Brain pericyte (primary cell): ENCODE results near the gene PPP1R12A.

ENCODE experiments used
- DNase-seq: peaks from one replicate; pipeline ENCODE4 v3.0.0-alpha.2; 2012; ENCODE audit warnings: low read depth, low spot score

Gene PPP1R12A

DNA sequence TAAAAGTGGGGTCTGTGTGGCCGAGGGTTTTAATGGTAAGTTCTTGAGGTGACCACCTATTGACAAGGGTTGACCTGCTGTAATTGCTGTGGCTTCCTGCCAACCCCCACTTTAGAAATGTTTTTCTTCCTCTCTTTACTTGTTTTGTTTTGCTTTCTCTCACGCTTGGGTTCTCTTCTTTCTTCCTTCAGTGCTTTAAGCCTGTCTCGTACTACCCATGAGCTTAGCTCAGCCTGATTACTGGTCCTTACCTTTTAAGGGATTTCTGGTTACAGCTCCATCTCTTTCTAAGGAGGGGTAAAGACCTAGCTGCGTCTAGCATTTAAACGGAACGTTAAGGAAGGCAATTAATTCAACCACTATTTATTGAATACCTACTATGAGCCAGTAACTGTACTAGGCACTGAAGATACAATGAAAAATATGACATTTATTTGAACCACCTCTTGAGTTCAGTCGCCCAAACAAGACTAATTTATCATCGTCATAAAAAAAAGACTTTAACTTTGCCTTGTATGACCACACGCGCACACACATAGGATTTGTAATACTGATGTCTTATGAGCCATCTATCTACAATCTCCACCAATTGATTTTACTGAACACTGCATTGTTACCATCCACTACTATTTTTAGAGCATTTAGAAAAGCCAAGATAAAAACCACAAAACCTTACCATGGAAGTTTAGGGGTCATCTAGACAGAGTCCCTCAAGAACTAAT lies 888 bp upstream of the PPP1R12A start:
- no peak for DNase-seq

DNA sequence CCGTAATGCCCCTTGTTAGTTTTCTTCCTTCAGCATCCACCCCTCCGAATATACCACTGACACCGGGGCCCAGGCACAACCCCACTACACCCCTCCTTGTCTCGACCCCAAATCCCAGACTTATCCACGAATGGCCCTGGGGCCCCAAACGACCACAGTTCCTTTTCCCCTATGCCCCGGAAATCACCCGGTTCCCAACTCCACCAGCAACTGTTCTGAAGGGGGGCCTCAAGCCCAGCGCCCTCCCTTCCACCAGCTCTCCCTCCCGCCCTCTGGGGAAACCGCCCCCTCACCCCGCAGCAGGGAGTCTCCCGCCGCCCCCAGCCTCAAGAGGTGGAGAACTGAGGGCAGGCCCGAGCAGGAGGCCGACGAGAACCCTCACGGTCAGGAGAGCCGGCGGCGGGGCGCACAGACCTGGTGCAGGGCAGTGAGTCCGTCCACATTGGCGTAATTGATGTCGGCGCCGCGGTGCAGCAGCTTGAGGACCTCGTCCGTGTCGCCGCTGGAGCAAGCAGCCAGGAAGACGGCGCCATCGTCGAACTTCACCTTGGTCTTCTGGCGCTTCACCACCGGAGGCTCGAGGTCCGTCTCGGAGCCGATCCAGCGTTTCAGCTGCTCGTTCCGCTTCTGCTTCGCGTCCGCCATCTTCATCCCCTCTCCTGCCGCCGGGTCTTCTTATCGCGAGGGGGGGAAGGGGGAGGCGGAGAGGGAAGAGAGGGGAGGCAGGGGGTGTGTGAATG lies 446 bp downstream of the PPP1R12A start:
- DNase-seq, result no peak

DNA sequence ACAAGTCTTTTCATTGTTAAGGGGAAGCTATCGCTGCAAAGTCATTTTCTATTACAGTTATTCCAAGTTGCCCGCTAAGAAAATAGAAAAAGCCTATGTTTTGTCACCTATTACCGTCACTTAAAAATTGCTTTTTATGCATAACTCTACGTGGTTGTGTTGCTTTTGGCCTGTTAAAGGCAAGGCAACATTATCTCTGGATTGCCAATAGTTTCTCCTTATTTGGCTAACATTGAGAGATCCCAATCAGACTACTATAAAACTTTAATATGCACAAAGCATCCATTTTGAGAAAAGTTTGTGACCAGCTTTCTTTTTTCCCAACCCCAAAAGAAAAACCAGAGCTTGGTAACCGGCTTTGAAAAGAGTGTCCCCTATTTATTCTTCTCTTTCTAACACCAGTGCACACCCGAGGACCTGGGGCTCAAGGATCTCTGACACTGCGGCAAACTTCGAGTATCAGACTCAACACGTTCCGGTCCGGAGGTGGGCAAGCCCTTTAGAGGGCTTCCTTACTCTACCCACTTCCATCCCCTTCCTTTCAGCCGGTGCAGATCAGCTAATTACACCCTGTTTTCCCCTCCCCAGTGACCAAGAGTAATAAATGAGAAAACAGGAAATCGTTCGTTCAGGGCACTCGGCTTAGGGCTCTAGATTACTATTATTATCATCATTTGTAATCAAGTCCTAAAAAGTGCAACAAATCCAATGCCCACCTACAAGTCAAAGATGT lies 1.2 kb downstream of the PPP1R12A start:
- no peak for DNase-seq

DNA sequence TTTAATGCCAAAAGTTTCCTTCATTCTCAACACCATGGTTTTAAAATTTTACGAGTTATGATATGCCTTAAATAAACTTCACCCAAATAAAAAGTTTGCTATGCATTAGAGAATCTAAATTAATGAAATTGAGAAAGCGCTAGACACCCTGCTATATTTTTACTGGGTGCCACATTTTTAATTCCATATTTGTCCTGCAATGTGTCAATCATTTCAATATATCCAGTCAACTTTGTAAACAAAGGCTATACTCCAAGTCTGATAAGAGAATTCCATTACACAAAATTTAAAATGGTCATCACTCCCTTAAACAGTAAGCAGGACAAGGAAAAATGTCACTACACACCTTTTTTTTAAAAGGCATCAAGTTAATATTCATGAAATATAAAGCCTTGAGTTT lies 1.9 kb downstream of the PPP1R12A start:
- no peak for DNase-seq

DNA sequence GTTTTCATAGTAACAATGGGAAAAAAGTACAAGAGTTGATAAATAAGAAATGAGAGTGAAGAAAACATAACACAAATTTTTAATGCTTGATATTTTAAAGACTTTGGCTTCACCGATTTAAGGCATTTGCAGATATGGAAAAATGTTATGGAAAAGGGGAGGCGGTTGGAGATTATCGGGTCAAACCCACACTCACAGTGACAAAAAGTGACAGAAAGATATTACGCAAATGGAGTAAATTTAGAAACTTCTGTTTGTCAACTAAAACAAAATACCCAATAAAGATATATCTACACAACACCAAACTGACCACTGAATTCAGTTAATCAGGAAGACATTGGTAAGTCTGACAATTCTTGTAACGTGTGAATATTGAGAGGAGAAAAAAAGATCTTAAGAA lies 2.5 kb downstream of the PPP1R12A start:
- no peak for DNase-seq

DNA sequence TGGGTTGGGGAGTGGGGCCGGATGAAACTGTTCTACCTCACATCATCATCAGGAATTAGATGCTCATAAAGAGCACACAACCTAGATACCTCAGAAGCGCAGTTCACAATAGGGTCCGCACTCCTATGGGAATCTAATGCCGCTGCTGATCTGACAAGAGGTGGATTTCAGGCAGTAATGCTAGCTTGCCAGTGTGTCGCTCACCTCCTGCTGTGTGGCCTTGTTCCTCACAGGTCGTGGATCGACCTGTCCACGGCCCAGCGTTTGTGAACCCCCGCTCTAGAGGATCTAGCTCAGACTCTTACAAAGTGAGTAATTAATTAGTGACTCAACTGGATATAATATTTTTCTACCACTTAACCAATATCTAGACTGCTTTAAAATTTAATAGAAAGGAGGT lies 5.8 kb downstream of the PPP1R12A start:
- DNase-seq, result no peak

DNA sequence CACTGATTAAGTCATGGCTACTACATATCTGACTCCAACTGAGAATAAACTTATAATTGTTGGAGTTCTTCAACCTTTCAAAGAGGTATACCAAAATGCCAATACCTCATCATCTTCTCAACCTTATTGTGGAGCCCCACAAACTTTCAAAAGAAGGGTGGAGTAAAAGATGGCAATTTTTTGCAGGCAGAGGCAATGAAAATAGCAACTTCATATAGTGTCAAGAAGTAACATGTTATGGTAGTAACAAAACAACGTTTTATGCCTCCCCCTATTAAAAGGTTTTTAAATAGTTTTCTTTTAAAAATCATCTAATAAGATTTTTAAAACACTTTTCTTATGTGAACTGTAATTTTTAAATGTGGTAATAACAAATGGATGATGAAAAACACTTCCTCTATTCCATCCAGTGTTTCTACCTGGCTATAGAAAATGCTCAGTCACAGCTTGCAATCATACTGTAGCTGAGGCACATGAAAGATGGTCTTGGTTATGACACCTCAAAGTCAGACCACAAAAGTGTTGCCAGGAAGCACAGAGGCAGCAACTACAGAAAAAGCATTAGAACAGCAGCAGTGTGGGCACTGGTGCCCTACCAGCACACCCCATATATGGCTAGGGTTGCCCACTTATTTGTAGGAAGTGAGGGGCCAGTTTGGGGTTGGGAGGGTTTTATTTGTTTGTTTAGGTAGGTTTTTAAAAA lies 7.0 kb downstream of the PPP1R12A start:
- DNase-seq, result no peak

DNA sequence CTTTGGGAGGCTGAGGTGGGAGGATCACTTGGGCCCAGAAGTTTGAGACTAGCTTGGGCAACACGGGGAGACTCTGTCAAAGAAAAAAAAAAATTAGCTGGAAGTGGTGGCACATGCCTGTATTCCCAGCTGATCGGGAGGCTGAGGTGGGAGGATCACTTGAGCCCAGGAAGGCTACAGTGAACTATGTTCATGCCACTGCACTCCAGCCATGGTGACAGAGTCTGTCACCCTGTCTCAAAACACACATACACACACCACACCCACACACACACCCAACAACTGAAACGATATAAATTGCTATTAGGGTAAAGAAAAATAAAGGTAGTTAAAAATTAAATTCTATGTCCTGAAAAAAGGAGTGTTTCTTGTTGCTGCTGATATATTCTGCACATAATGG lies 7.9 kb downstream of the PPP1R12A start:
- DNase-seq, result no peak

DNA sequence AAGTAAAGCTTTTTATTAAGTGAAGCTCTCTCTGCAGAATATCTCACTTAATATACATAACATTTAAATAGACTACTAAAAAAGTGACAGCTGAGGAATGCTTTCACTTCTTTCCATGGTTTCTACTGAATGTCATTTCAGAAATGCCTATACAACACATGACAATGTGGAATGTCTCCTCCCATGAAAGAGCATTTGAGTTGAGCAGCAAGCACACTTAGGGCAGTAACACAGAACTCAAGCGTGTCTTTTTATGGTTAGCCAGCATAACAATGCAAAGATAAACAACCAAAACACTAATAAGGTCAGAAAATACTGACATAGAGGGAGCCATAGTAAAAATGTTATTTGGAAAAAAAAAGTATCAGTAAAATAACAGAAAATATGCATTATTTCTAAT lies 9.4 kb downstream of the PPP1R12A start:
- no peak for DNase-seq

DNA sequence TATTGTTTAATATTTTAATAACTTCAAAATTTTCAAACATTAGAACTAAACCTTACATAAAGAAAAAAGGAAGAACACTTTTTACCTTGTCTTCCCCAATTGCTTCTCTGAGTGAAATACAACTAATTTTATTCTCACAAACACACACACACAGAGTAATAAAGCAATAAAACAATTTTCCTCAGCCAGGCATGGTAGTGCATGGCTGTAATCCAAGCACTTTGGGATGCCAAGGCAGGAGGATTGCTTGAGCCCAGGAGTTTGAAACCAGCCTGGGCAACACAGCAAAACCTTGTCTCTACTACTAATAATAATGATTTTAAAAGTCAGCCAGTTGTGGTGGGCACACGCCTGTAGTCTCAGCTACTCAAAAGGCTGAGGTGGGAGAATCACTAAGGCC lies 13.1 kb downstream of the PPP1R12A start:
- DNase-seq, result no peak

DNA sequence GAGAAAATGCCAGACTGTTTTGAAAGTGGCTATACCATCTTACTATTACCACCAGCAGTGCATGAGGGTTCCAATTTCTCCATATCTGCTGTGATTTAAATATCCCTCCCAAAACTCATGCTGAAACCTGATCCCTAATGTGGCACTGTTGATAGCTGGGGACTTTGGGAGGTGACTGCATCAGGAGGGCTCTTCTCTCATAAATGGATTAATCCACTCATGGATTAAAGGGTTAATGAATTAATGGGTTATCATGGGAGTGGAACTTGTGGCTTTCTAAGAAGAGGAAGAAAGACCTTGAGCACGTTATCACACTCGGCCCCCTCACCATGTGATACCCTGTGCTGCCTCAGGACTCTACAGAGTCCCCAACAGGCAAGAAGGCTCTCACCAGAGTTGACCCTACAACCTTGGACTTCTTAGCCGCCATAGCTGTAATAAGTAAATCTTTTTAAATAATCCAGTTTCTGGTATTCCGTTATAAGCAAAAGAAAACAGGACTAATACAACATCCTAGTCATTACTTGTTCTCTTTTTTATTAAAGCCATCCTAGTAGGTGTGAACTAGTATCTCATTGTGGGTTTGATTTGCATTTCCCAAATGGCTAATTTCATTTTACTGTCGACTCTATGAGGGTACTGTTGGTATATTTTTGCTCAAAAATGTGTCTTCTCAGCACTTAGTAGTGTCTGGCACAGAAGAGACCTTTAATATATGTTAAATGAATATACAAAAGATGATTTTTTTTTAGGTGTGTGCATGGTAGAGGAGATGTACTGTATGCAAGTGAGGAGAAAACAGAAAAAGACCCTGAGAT lies 14.3 kb downstream of the PPP1R12A start:
- no peak for DNase-seq

DNA sequence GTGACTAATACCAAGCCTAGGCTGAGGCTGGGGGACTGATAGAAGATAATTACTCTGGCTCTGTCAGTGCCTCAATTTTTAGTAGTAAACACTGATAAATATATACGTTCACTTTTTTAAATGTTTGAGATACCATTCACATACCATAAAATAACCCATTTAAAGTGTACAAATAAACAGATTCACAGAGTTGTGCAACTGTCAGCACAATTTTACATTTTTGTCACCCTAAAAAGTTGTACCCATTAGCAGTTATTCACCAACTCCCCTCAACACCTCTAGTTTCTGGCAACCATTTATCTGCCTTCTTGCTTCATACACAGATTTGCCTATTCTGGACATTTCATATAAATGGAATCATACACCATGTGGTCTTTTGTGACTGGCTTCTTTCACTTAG lies 15.1 kb downstream of the PPP1R12A start:
- no peak for DNase-seq

DNA sequence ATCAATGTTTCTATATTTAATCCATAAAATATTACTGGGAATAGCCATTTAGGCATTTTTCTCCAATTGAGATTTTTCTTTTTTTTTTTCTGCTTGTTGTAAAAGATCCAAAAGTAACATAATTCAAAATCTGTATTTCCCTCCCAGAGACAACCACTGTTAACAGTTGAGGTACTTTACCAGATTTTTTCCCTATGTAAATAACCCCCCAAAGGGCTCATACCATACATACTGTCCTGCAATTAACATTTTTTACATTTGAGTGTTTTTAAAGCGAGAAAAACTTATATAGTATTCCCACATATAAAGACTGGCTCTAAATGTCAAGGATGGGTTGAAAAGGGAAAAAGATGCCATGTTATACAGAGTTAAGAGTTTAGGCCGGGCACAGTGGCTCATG lies 18.1 kb downstream of the PPP1R12A start:
- DNase-seq, result no peak

DNA sequence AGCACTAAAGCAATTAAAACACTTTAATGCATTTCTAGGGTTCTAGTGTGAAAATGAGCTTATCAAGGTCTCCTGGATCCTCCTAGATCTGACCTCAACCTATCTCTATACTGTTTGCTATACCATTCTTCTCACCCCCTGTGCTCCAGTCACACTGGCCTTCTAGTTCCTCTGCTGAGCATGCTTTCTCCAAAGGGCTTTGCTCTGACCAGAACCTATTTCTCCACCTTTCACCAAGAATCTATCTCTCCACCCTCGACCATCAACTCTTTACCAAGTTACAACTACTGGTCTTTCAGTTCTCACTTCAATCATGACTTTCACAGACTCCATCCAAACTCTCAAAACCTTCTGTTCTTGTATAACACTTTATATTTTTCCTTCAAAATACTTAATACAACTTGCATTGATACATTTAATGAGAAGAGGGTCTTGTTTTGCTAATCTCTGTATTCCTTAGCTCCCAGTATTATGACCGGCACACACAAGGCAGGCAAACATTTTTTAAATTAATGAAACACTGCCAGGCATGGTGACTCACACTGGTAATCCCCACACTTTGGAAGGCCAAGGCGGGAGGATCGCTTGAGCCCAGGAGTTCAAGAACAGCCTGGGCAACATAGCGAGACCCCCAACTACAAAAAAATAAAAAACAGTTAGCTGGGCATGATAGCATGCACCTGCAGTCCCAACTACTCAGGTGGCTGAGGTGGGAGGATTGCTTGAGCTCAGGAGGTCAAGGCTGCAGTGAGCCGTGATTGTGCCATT lies 22.8 kb downstream of the PPP1R12A start:
- DNase-seq, result no peak

DNA sequence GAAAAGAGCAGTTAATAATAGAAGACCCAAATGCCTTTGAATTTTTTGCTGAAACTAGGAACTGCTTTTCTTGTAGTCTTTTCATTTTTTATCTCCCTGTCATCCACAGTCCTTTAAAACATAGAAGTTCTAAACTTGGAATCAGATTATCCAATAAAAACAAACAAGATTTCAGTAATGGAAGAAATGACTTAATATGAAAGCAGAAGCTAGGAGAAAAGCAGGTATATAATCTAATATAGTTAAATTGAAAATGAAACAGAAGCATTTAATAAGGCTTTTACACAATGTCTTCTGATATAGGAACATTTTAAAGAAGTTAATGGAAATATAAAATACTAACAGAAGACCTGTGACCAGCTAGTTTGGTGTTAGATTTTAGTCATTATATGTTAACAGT lies 26.5 kb downstream of the PPP1R12A start:
- no peak for DNase-seq

DNA sequence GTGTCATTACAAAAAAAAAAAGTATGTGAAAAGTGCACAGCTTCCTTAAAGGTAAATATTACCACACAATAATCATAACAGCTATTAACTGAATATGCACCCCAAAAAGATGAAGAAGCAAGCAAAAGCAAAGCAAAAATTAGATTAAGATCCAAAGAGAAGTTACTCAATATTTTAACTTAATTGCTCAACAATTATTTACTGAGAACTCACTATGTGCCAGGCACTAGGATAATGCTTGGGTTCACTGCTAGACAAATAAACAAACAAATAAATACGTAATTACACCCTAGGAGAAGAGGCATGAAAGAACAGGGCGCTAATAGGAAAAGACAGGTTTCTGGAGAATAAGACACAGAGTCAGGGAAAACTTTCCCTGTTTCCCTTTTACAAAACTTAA lies 33.4 kb downstream of the PPP1R12A start:
- no peak for DNase-seq

DNA sequence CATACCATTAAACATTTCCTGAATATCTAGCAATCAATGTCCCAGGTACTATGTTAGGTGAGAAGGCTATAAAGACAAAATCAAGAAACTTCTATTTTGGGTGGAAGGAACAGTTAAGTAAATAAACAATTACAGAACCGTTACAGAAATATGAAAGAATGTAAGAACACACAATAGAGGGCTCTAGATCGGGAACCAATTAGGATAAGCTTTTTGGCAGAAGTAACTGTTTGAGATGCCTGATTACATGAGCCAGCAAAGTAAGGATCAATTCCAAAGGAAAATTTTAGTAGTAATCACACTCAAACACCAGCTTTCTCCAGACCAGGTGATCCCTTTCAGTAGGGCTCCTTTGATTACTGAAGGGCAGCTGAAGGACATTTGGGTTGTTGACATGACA lies 33.9 kb downstream of the PPP1R12A start:
- DNase-seq, result no peak

DNA sequence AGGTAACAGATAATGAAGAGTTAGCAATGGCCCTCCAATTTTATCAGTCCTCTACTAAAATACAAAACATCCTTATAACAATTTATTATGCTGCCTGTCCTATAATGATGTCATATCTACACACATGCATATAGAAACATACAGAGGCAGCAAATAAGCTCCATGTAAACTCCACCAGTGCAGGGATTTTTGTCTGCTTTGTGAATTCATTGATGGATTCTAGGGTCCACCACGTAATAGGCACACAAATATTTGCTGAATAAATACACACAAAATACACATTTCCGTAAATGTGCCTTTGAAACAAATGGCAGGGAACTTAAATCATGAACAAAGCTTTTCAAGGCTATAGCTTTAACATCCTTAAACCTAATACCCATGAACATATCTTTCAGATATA lies 34.7 kb downstream of the PPP1R12A start:
- no peak for DNase-seq

DNA sequence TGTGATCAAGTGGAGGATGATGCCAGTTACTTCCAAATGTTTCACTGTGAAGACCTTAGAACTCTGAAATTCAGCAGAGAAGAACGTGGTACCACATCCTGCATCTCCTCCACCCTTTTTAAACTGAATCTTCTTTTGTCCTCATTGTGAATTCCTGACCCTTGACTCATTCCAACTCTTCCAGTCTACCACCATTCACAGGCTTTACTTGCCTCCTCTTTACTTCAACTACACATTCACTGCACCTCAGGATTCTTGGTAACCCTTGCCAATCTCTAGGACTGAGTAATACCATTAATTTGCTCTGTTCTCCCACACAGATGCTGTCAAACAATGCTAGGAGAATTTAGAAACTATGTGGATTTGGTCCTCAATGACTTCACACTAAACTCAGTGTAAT lies 37.3 kb downstream of the PPP1R12A start:
- DNase-seq, result no peak

DNA sequence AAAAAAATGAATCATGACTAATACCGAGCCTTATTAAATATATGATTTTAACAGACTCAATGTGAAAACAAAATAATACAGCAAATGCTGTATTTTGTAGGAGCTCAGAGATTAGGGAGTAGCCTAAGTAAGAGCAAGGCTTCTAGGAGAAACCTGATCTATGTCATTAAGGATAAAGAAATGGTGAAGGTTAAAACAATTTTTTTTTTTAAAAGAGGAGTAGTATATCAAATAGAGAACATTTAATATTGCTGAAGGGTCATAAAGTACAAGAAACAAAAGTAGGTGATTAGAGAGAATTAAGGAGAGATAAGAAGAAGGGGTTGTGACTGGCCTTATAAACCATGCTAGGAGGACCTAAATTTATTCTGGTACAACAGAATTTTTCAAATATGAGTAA lies 39.1 kb downstream of the PPP1R12A start:
- no peak for DNase-seq

DNA sequence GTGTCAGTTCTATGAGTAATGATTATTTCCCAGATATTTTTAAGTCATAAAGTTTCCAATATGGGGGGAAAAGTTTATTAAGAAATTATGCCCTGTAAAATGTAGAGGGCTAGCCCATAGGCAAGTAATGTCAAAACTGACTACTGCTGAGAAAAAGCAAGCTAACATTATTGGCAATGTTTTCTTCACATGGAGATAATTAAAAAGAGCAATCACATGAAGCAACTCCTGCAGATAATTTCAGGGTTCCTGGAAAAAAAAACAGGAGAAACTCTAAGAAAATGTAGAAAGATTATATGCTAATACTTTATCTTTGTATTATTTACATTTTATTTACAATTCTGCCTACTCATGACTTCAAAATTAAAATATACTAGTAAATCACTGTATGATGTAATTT lies 39.8 kb downstream of the PPP1R12A start:
- DNase-seq, result no peak
